K562 (cell line): ENCODE measurements around the gene WNT7B. TPM values are rescaled to one million over a fixed set of nuclear protein-coding genes. Genes with fewer than 3 reads are reported as not detected.

ENCODE experiments used
- ATAC-seq: fragments of 200-7000 bp; cut with Tn5 transposase; 3 replicates; pipeline ENCODE4 v1.9.1; 2020; ENCODE audit warnings: moderate library complexity
- BruUV-seq: library from RNA; stranded (reverse); fragments of 400-500 nt; replicated peaks from 2 replicates; lab custom pipeline; 2021; lab: Mats Ljungman, UMichigan
- CTCF ChIA-PET: fragments of 300-600 bp; formaldehyde crosslinking; extraction: SDS; loops from one replicate; lab custom pipeline; 2021; ENCODE audit warnings: low intra/inter-chr PET ratio; lab: Yijun Ruan, JAX
- POLR2A ChIA-PET: fragments of 300-600, 350-650 bp; sonication (Branson Sonifier 250); formaldehyde crosslinking; extraction: SDS; loops from one replicate; lab custom pipeline; 2021; ENCODE audit warnings: antibody characterized with exemption, inconsistent platforms; lab: Yijun Ruan, JAX
- DNase-seq, 4 experiments: peaks; one replicate each; pipeline versions ENCODE4 v3.0.0 to v3.0.0-alpha.2; 2011 to 2018; ENCODE audit warnings: low spot score in 3 of 4, mixed read lengths in 3 of 4; ENCODE audit errors: extremely low read depth in 1 of 4
- FAIRE-seq: peaks from 2 replicates; lab custom pipeline; 2011; peaks lifted over from hg19 to GRCh38; lab: Jason Lieb, UNC
- H2AFZ ChIP-seq: 2 replicates; pipeline ENCODE4 v1.6.0; 2011; ENCODE audit warnings: low read depth, low read length, control low read depth, inconsistent platforms
- H3K27ac ChIP-seq: fragments of 200-600 bp; 3 replicates; pipeline ENCODE4 v1.8.0; 2011; ENCODE audit warnings: low read depth, mild to moderate bottlenecking, control low read depth, inconsistent platforms, low read length, moderate library complexity, mixed read lengths; ENCODE audit errors: extremely low read depth
- H3K27me3 ChIP-seq, 2 experiments: fragments of 300-600 bp in 1 of 2; 2 replicates in 1 of 2; 3 replicates in 1 of 2; pipeline versions ENCODE4 v1.6.0 to v1.8.0; 2011; ENCODE audit warnings: inconsistent platforms in 2 of 2, low read length in 2 of 2, mild to moderate bottlenecking in 1 of 2, mixed read lengths in 1 of 2, moderate library complexity in 1 of 2; ENCODE audit not compliant: control insufficient read depth in 2 of 2, insufficient read depth in 2 of 2
- H3K36me3 ChIP-seq: fragments of 300-600 bp; 3 replicates; pipeline ENCODE4 v1.8.0; 2011; ENCODE audit warnings: mild to moderate bottlenecking, low read length, inconsistent platforms; ENCODE audit not compliant: control insufficient read depth, insufficient read depth
- H3K4me1 ChIP-seq, 2 experiments: fragments of 200-600 bp in 1 of 2; replicated peaks in 1 of 2; 2 replicates in 1 of 2; 3 replicates in 1 of 2; pipeline versions ENCODE4 v1.5.1 to v1.8.0; 2011; ENCODE audit warnings: inconsistent platforms in 2 of 2, low read length in 2 of 2, mild to moderate bottlenecking in 1 of 2, mixed read lengths in 1 of 2, moderate library complexity in 1 of 2; ENCODE audit not compliant: control insufficient read depth in 2 of 2, insufficient read depth in 2 of 2
- H3K4me2 ChIP-seq: 2 replicates; pipeline ENCODE4 v1.6.1; 2011; ENCODE audit warnings: low read length, control low read depth, inconsistent platforms, mixed read lengths; ENCODE audit not compliant: insufficient read depth
- H3K4me3 ChIP-seq: fragments of 200-600 bp; sonication (generic), shearing (Covaris generic); 2 replicates; pipeline ENCODE4 v1.5.1; 2016; ENCODE audit warnings: control low read depth, inconsistent platforms
- H3K79me2 ChIP-seq: fragments of 200-600 bp; 3 replicates; pipeline ENCODE4 v1.8.0; 2011; ENCODE audit warnings: low read length, inconsistent platforms; ENCODE audit not compliant: control insufficient read depth, insufficient read depth
- H3K9ac ChIP-seq, 2 experiments: 2 replicates each; pipeline versions ENCODE4 v1.6.0 to v1.6.1; 2011; ENCODE audit warnings: low read depth in 2 of 2, low read length in 2 of 2, control low read depth in 1 of 2, inconsistent platforms in 1 of 2, mild to moderate bottlenecking in 1 of 2, mixed read lengths in 1 of 2; ENCODE audit not compliant: insufficient read depth in 1 of 2
- H3K9me1 ChIP-seq: one replicate; pipeline ENCODE4 v1.6.0; 2011; ENCODE audit warnings: inconsistent platforms, mild to moderate bottlenecking, low read length, moderate library complexity; ENCODE audit not compliant: control insufficient read depth, insufficient read depth
- H3K9me3 ChIP-seq: replicated peaks from 2 replicates; pipeline ENCODE4 v1.5.1; 2011; ENCODE audit warnings: low read depth, low read length, inconsistent platforms; ENCODE audit not compliant: control insufficient read depth, insufficient read depth
- H4K20me1 ChIP-seq: replicated peaks from 2 replicates; pipeline ENCODE4 v1.6.1; 2011; ENCODE audit warnings: low read length, inconsistent platforms, mixed read lengths; ENCODE audit not compliant: control insufficient read depth, insufficient read depth
- FOXA3 ChIP-seq, 2 experiments: fragments of 450-650 bp in 1 of 2; sonication (generic) in 1 of 2; formaldehyde crosslinking; IDR thresholded peaks in 1 of 2; conservative IDR thresholded peaks in 1 of 2; 2 replicates each; pipeline versions ENCODE4 v1.4.0 to v1.8.0; 2020 to 2022; ENCODE audit warnings: mild to moderate bottlenecking in 2 of 2, missing genetic modification reagents in 1 of 2
- HDAC1 ChIP-seq, 2 experiments: fragments of 450-650 bp; IDR thresholded peaks; 2 replicates each; pipeline ENCODE4 v1.6.1; 2016 to 2017; ENCODE audit warnings: inconsistent platforms in 1 of 2, mild to moderate bottlenecking in 1 of 2, moderate library complexity in 1 of 2
- NEUROD1 ChIP-seq: fragments of 150-350 bp; IDR thresholded peaks from 2 replicates; pipeline ENCODE4 v1.6.1; 2014; ENCODE audit warnings: borderline replicate concordance, low read length, low read depth; ENCODE audit not compliant: partially characterized antibody
- NONO ChIP-seq, 2 experiments: fragments of 200-400 bp in 1 of 2; fragments of 450-650 bp in 1 of 2; formaldehyde crosslinking in 1 of 2; IDR thresholded peaks; 2 replicates each; pipeline ENCODE4 v1.6.1; 2017; ENCODE audit warnings: low read depth in 2 of 2, mild to moderate bottlenecking in 2 of 2, moderate library complexity in 2 of 2, low read length in 1 of 2
- SNIP1 ChIP-seq: fragments of 450-650 bp; IDR thresholded peaks from 2 replicates; pipeline ENCODE4 v1.7.1; 2017; ENCODE audit warnings: low read depth, mild to moderate bottlenecking
- TEAD1 ChIP-seq, 2 experiments: fragments of 450-650 bp in 1 of 2; sonication (generic) in 1 of 2; formaldehyde crosslinking; IDR thresholded peaks; 2 replicates each; pipeline versions ENCODE4 v1.4.0 to v1.8.0; 2020 to 2022; ENCODE audit warnings: mild to moderate bottlenecking in 2 of 2, missing genetic modification reagents in 1 of 2
- THRAP3 ChIP-seq: fragments of 450-650 bp; IDR thresholded peaks from 2 replicates; pipeline ENCODE4 v1.6.1; 2016; ENCODE audit warnings: mild to moderate bottlenecking, inconsistent platforms, borderline replicate concordance
- TRIM24 ChIP-seq, 2 experiments: fragments of 450-650 bp; IDR thresholded peaks; 2 replicates each; pipeline ENCODE4 v1.6.1; 2016
- ZNF324 ChIP-seq: fragments of 250-450 bp; sonication (Bioruptor Pico); IDR thresholded peaks from 2 replicates; pipeline ENCODE4 v1.4.0; 2020; ENCODE audit warnings: mild to moderate bottlenecking
- ZNF408 ChIP-seq: fragments of 250-450 bp; sonication (Bioruptor Pico); IDR thresholded peaks from 2 replicates; pipeline ENCODE4 v1.4.0; 2020; ENCODE audit warnings: low read depth, mild to moderate bottlenecking, moderate library complexity
- ZNF444 ChIP-seq: fragments of 250-450 bp; sonication (Bioruptor Pico); IDR thresholded peaks from 2 replicates; pipeline ENCODE4 v1.4.0; 2020; ENCODE audit warnings: mild to moderate bottlenecking, moderate library complexity
- WGBS: fragments of 100-300 bp; shearing (Covaris generic); methylation state at CpG from one replicate; pipeline ENCODE4 v1.1.6; 2016; ENCODE audit warnings: low coverage, mixed read lengths; ENCODE audit not compliant: insufficient coverage; ENCODE audit errors: missing lambda C conversion rate; 5-methylcytosine and 5-hydroxymethylcytosine counted together
- in situ Hi-C: fragments of 300-500 bp; cut with MboI; formaldehyde crosslinking; loops from 4 replicates; pipeline ENCODE4 v1.15.0; 2018; ENCODE audit warnings: inconsistent platforms, mixed read lengths
- intact Hi-C: fragments of 100-400 bp; cut with micrococcal nuclease; formaldehyde crosslinking; loops from 2 replicates; pipeline ENCODE4 v1.14.2; 2022
- polyA plus RNA-seq, 8 experiments: library from polyadenylated mRNA; depleted of rRNA in 4 of 8; stranded (reverse) in 5 of 8; unstranded in 3 of 8; fragments of >200 nt; fragmentation: Nextera tagmentation in 2 of 8; fragmentation: Illumina TruSeq in 1 of 8; extraction: Ambion mirVana in 2 of 8; extraction: Trizol in 1 of 8; gene quantifications; 2 replicates each; pipeline versions ENCODE4 v1.2.1 to v1.2.3, GENCODE V29; 2011 to 2014; ENCODE audit warnings: inconsistent platforms in 1 of 8, missing spikeins in 1 of 8
- total RNA-seq, 7 experiments: library from RNA; depleted of rRNA in 6 of 7; stranded (reverse); fragments of >200 nt in 6 of 7; fragmentation: Illumina TruSeq in 2 of 7; extraction: Trizol in 2 of 7; gene quantifications; 2 replicates each; pipeline versions ENCODE4 v1.2.1 to v1.2.3, GENCODE V29; 2011 to 2021; ENCODE audit warnings: low replicate concordance in 1 of 7
- TF ChIP-seq, protein P1 (sequence below): fragments of 250-450 bp; sonication (Bioruptor Pico); IDR thresholded peaks from 2 replicates; pipeline ENCODE4 v1.4.0; 2020

WNT7B gene
- total and polyA plus RNA-seq, 9 of the 15 experiments (the other 6 are each of a cell fraction or from before 2014, with no cell fraction given), result not detected

DNA sequence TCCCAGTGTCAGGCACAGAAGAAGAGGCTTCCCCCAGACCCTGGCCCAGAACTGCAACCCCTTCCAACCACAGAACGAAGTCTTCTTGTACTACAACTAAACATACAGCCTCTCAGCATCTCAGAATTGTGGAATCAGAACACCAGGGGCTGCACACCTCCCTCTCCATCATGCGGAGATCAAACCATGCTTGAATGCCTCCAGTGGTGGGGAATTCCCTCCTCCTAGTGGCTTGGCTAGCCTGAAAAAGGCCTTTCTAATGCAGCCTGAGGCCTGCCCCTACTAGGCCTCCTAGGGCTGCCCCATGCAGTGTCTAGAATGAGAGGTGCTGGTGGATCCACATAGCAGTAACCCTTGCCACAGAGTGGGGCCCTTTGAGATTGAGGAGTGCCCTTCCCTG, 62.7 kb downstream of the WNT7B start:
- intact Hi-C loops, result no loop called here
- WGBS, result 9% methylated on average over 2 of the region's 2 CpGs

DNA sequence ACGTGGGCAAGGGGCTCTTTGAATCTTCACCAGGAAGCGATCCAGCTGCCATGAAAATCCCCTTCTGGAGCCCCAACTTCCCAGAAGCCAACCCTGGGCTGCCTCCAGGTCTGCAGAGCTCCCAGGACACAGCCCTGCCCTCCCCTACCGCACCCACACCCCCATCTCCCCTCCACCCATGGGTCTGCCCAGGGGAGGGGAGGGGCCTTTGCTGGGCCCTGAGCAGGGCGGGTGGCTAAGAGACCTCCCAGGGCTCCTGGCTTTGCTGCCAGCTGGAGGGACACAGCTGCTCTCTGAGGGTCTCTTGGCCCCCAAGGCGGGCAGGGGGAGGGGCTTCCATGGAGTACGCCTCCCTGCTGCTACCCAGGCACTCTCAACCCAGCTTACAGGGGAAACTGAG, 64.1 kb downstream of the WNT7B start:
- FAIRE-seq, result no peak
- no peak overlapping the region for H3K4me2 ChIP-seq
- WGBS, result 0% methylated on average over 1 of the region's 6 CpGs
- no TSS peak for BruUV-seq
- no peaks in the 10 kb centered on the region for H3K79me2 ChIP-seq
- DNase-seq, result no peak
- H3K27ac ChIP-seq, result no peak overlapping the region
- no peaks in the 10 kb centered on the region for H3K9me3 ChIP-seq
- no peak overlapping the region for H3K9ac ChIP-seq
- intact Hi-C loops, result no loop called here
- H3K4me3 ChIP-seq, result no peak overlapping the region
- ChIA-PET POLR2A (interaction anchor here (1.0 kb wide), 1 partner anchor 9 kb away, joined by 4 read pairs; no protein-coding TSS in a partner anchor), CTCF (no interaction called here)
- no peaks in the 10 kb centered on the region for H3K9me1 ChIP-seq
- H3K27me3 ChIP-seq, result peaks cover 0 to 9% of the 10 kb centered on the region in 2 experiments; a peak in 2 of 5 replicates
- ATAC-seq, result no peak
- H4K20me1 ChIP-seq, result no peaks in the 10 kb centered on the region
- H3K4me1 ChIP-seq, result peaks cover 0 to 6% of the 10 kb centered on the region in 2 experiments; a peak in 1 of 5 replicates
- H2AFZ ChIP-seq, result no peak overlapping the region
- in situ Hi-C loops, result no loop called here
- no peaks in the 10 kb centered on the region for H3K36me3 ChIP-seq
- TF ChIP-seq, protein P1, sequence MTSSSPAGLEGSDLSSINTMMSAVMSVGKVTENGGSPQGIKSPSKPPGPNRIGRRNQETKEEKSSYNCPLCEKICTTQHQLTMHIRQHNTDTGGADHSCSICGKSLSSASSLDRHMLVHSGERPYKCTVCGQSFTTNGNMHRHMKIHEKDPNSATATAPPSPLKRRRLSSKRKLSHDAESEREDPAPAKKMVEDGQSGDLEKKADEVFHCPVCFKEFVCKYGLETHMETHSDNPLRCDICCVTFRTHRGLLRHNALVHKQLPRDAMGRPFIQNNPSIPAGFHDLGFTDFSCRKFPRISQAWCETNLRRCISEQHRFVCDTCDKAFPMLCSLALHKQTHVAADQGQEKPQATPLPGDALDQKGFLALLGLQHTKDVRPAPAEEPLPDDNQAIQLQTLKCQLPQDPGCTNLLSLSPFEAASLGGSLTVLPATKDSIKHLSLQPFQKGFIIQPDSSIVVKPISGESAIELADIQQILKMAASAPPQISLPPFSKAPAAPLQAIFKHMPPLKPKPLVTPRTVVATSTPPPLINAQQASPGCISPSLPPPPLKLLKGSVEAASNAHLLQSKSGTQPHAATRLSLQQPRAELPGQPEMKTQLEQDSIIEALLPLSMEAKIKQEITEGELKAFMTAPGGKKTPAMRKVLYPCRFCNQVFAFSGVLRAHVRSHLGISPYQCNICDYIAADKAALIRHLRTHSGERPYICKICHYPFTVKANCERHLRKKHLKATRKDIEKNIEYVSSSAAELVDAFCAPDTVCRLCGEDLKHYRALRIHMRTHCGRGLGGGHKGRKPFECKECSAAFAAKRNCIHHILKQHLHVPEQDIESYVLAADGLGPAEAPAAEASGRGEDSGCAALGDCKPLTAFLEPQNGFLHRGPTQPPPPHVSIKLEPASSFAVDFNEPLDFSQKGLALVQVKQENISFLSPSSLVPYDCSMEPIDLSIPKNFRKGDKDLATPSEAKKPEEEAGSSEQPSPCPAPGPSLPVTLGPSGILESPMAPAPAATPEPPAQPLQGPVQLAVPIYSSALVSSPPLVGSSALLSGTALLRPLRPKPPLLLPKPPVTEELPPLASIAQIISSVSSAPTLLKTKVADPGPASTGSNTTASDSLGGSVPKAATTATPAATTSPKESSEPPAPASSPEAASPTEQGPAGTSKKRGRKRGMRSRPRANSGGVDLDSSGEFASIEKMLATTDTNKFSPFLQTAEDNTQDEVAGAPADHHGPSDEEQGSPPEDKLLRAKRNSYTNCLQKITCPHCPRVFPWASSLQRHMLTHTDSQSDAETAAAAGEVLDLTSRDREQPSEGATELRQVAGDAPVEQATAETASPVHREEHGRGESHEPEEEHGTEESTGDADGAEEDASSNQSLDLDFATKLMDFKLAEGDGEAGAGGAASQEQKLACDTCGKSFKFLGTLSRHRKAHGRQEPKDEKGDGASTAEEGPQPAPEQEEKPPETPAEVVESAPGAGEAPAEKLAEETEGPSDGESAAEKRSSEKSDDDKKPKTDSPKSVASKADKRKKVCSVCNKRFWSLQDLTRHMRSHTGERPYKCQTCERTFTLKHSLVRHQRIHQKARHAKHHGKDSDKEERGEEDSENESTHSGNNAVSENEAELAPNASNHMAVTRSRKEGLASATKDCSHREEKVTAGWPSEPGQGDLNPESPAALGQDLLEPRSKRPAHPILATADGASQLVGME, result no peak
- TF ChIP-seq FOXA3 (CRISPR knock-in tag; conservative IDR thresholded peaks at IDR 0.05 in 1 of 2, IDR thresholded peaks at IDR 0.05 in 1 of 2) (no peak), ZNF444 (CRISPR knock-in tag) (no peak), TRIM24 (IDR thresholded peaks at IDR 0.05) (no peak), HDAC1 (IDR thresholded peaks at IDR 0.05) (no peak), THRAP3 (no peak), NEUROD1 (no peak), ZNF408 (CRISPR knock-in tag) (no peak), SNIP1 (no peak), TEAD1 (CRISPR knock-in tag; IDR thresholded peaks at IDR 0.05) (no peak)

More for the DNA sequence above, 62.7 kb downstream of the WNT7B start:
- POLR2A ChIA-PET, result no interaction called here
- Histone ChIP-seq H3K36me3 (no peaks in the 10 kb centered on the region), H2AFZ (no peak overlapping the region), H3K9me1 (no peaks in the 10 kb centered on the region), H3K79me2 (no peaks in the 10 kb centered on the region), H3K27me3 (no peaks in the 10 kb centered on the region), H3K4me2 (no peak overlapping the region), H3K27ac (no peak overlapping the region), H3K9me3 (no peaks in the 10 kb centered on the region), H4K20me1 (no peaks in the 10 kb centered on the region), H3K4me3 (no peak overlapping the region), H3K4me1 (peaks cover 0 to 6% of the 10 kb centered on the region in 2 experiments; a peak in 1 of 5 replicates), H3K9ac (no peak overlapping the region)
- no TSS peak for BruUV-seq
- ATAC-seq (no peak), DNase-seq (no peak), FAIRE-seq (no peak)
- in situ Hi-C loops, result no loop called here
- TF ChIP-seq NONO (IDR thresholded peaks at IDR 0.05; ENCODE audit: low read depth in 2 of 2, low read length in 1 of 2) (no peak), ZNF324 (CRISPR knock-in tag) (peak; percentile 83)
- CTCF ChIA-PET, result interaction anchor here (0.6 kb wide), 1 partner anchor 358 kb away, joined by 3 read pairs; no protein-coding TSS in a partner anchor
